H1 (cell line): ENCODE results near the gene SPSB2.

ENCODE experiments used
- HDAC6 ChIP-seq: IDR thresholded peaks from one replicate; pipeline ENCODE4 v1.7.1; 2012; ENCODE audit warnings: low read depth, mild to moderate bottlenecking, inconsistent platforms, low read length, moderate library complexity
- JUND ChIP-seq: IDR thresholded peaks from 2 replicates; pipeline ENCODE4 v1.6.1; 2011; ENCODE audit warnings: mild to moderate bottlenecking, improper control_type of control experiment, low read length
- POLR2AphosphoS5 ChIP-seq: IDR thresholded peaks from 2 replicates; pipeline ENCODE4 v1.6.1; 2011; ENCODE audit warnings: low read depth, low read length
- TAF1 ChIP-seq: IDR thresholded peaks from 2 replicates; pipeline ENCODE4 v1.6.1; 2011; ENCODE audit warnings: mild to moderate bottlenecking, low read depth, low read length
- TCF12 ChIP-seq: IDR thresholded peaks from 2 replicates; pipeline ENCODE4 v1.6.1; 2011; ENCODE audit warnings: low read depth, mild to moderate bottlenecking, low read length
- TF ChIP-seq, protein P1 (sequence below), 3 experiments: IDR thresholded peaks; 1 replicate in 2 of 3; 2 replicates in 1 of 3; pipeline versions ENCODE4 v1.5.1 to v1.6.1; 2011; ENCODE audit warnings: low read length in 3 of 3, mild to moderate bottlenecking in 3 of 3, inconsistent platforms in 2 of 3, low read depth in 1 of 3, moderate library complexity in 1 of 3; ENCODE audit not compliant: insufficient read depth in 1 of 3; ENCODE audit errors: control extremely low read depth in 1 of 3

DNA sequence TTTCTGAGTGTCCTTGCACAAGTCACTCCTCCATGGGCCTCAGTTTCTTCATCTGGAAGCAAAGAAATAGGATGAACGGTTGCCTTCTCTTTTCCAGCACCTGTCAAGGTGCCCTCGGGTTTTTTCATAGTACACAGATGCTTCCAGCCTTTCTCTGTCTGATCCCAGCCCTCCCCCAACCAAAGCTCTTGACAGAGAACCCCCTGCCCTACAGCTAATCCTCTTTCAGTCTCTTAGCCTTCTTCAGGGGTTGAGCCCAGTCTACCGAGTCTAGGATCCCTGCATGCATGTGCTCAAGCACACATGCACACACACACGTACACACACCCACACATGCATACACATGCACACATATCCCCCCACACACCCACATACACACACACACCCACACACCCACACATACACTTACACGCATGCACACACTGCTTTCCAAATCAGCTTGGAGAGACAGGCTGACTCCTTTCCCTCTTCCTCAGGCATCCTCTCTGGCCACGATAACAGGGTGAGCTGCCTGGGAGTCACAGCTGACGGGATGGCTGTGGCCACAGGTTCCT is 26.7 kb downstream of the SPSB2 start:
- TF ChIP-seq JUND = no peak
- TF ChIP-seq TAF1 = no peak
- no peak for TF ChIP-seq TCF12
- no peak for TF ChIP-seq HDAC6
- no peak for TF ChIP-seq POLR2AphosphoS5
- TF ChIP-seq, protein P1, sequence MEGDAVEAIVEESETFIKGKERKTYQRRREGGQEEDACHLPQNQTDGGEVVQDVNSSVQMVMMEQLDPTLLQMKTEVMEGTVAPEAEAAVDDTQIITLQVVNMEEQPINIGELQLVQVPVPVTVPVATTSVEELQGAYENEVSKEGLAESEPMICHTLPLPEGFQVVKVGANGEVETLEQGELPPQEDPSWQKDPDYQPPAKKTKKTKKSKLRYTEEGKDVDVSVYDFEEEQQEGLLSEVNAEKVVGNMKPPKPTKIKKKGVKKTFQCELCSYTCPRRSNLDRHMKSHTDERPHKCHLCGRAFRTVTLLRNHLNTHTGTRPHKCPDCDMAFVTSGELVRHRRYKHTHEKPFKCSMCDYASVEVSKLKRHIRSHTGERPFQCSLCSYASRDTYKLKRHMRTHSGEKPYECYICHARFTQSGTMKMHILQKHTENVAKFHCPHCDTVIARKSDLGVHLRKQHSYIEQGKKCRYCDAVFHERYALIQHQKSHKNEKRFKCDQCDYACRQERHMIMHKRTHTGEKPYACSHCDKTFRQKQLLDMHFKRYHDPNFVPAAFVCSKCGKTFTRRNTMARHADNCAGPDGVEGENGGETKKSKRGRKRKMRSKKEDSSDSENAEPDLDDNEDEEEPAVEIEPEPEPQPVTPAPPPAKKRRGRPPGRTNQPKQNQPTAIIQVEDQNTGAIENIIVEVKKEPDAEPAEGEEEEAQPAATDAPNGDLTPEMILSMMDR (IDR thresholded peaks at IDR 0.05; ENCODE audit: control extremely low read depth in 1 of 3, insufficient read depth in 1 of 3, low read depth in 1 of 3, low read length in 3 of 3) = no peak
